GM19099 (cell line): ENCODE measurements around the gene ULK4.

Experiments used
- POLR2A ChIP-seq: IDR thresholded peaks from 3 replicates; pipeline ENCODE4 v1.6.1; 2011; ENCODE audit warnings: low read depth; ENCODE audit not compliant: insufficient read length; ENCODE audit errors: extremely low read depth

ULK4 gene

DNA sequence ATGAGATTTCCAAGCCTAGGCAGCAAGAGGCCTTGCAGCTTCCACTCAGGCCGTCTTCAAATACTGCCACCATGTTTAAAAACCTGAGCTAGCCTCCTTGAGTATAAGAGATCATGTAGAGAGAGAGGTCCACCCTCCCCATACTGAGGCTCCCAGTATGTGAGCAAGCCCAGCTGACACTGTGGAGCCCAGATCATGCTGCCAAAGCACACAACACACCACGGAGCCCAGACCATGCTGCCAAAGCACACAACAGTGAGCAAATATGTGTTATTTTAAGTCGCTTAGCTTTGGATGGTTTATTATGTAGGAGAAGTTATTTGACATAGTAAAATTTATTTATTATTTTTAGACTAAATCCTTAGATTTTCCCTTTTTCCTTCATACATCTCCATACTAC, 428.9 kb downstream of the ULK4 start:
- no peak for TF ChIP-seq POLR2A

DNA sequence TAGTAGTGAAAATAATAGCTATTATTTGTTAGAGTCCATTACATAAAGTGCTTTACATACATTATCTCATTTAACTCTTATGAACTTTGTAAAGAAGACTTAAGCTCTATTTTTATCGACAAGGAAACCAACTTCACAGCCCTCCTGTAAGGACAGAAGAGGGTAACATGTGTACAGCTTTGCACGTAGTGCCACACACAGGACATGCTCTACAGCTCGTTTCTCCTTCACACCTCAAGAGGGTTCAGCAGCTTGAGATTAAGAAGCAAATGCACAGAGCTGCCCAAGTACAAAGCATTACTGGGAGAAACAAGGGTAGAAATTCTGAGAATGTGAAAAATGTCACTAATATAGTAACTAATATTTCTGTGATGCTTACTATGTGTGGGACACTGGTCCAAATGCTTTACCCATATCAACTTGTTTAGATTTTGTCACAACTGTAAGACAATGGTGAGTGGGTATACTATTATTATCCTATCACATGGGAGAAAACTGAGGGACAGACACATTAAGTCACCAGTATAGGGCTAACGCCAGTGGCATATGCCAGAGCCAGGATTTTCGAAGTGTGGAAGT, 434.8 kb downstream of the ULK4 start:
- no peak for TF ChIP-seq POLR2A

DNA sequence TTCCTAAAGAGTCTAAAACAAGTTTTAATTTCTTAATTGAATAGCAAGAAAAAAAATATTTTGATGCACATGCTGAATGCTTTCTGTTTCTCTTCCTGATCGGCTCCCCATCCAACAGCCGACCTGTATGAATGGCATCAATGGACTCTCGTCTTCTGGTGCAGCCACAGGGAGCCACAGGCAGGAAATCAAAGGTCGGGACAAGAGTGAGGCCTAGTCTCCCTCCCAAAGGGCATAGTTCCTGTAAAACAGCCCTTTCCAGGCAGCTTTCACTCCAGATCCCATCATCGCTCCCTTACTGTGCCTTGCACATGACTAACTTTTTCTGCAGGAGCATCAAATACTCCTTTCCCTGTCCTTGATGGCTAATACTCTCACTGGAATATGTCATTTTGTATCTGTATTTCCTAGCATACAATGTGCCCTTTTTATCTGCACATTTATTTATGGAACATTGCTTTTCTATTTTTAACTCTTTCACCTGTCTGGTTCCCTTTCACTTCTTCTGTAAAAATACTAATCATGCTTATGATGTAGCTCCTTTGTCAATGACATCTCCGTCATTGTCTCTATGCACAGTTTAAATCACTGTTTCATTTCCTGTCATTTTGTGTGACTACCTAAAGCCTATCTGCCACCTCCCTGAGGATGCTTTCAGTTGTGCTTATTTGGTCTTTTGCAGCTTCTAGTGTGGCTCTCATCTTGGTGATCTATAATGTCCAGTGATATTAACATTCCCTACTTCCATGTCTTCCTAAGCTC, 436.4 kb downstream of the ULK4 start:
- TF ChIP-seq POLR2A = no peak

DNA sequence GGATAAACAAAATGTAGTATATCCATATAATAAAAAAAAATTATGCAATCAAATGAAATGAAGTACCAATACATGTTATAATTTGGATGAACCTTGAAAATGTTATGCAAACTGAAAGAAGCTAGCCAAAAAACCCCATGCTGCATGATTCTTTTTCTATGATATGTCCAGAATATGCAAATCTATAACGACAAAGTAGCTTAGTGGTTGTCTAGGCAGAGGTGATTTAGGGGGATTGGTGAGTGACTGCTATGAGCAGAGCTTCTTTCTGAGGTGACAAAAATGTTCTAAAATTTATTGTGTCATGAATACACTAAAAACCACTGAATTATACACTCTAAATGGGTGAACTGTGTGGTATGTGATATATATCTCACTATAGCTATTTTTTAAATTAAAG, 438.0 kb downstream of the ULK4 start:
- no peak for TF ChIP-seq POLR2A

DNA sequence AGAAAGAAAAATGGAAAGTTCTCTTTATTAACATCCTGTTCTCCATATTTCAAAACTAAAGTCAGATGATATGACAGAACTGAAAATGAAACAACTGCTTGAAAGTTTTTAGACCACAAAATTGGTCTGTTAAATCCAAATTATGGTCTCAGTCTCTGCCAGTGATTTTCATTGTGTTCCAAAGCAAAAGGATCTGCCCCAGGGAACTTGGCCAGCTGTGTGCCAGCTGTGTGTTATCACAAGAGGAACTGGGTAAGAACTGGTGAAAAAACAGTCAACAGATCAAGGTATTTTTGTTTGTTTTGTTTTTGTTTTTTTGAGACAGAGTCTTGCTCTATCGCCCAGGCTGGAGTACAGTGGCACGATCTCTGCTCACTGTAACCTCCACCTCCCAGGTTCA, 439.3 kb downstream of the ULK4 start:
- TF ChIP-seq POLR2A = no peak

DNA sequence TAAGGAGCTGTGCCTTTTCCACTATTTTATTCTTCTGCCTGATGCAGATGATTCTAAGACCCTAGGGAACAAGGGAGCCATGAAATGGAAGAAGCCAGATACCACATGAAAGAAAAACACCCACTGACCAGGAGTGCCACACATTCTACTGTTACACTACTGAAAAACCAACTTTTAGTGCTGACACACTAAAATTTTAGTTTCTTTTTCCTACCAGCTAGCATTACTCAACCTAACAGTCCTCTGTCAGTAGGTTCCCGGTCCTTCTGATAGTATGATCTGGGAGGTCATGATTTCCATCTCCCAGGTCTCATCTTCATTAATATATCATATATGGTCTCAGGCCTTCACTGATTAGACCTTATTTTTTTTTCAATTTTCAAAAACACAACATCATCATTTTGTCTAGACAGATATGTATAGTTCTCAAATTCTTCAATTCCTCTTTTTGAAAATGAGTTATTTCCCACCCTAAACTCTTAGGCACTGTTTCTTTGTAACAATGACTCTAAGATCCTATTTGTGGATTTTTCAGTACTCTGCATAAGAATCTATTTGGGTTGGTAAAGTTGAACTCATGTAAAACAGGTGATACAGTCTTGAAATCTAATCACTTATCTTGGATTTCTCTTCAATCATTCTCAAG, 440.8 kb downstream of the ULK4 start:
- TF ChIP-seq POLR2A = no peak

DNA sequence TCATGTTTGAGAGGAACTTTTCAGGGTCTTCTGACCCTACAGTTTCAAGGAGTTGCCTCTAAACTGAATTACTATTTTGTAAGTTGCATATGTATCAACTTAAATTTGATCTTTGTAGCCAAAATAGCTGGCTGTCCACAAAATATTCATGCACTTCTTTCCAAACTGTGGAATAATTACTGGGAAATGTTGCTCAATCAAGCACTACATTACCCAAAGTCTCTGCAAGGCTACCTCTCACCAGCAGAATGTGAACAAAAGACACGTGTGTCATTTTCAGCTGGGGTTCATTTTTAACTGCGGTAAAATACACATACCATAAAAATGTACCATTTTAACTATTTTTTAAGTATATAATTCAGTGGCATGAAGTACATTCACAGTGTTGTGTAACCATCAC, 442.2 kb downstream of the ULK4 start:
- TF ChIP-seq POLR2A = no peak

DNA sequence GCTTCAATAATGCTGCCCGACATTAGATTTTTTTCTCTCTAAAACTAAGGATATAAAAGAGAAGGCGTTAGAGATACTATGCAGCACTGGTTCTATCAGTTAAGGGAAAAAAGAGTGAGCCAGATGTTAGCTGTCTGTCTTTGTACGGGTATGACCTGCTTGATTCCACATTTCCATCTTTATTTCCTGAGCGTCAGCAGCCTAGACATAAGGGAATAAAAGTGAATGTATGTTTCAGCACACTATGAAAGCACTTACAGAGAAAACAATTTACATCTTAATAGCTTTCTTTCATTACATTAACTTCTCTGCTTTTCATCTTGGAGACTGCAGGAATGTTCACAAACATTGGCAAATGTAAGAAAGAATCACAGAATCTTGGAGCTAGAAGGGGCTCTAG, 443.3 kb downstream of the ULK4 start:
- no peak for TF ChIP-seq POLR2A

DNA sequence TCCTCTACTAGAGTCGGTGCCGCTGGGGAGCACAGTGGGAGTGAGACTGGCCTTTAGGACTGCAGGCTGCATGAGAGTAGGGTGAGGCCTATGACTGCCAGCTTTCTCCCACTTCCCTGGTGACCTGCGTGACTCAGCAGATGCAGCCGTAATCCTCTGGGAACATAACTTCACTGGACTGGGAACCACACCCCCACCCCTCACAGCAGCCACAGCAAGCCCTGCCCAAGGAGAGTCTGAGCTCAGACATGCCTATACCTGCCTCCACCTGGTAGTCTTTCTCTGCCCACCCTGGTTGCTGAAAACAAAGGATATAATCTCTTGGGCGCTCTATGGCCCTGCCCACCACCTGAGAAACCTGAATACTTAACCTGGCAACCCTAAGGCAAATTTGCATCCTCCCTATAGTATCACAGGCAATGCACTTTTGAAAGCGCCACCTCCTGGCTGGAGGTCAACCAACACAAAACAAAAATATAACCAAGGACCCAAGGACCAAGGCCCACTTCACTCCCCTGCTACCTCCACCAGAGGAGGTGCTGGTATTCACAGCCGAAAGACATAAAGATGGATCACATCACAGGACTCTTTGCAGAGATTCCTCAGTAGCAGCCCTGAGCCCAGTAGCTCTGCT, 453.7 kb downstream of the ULK4 start:
- TF ChIP-seq POLR2A = no peak

DNA sequence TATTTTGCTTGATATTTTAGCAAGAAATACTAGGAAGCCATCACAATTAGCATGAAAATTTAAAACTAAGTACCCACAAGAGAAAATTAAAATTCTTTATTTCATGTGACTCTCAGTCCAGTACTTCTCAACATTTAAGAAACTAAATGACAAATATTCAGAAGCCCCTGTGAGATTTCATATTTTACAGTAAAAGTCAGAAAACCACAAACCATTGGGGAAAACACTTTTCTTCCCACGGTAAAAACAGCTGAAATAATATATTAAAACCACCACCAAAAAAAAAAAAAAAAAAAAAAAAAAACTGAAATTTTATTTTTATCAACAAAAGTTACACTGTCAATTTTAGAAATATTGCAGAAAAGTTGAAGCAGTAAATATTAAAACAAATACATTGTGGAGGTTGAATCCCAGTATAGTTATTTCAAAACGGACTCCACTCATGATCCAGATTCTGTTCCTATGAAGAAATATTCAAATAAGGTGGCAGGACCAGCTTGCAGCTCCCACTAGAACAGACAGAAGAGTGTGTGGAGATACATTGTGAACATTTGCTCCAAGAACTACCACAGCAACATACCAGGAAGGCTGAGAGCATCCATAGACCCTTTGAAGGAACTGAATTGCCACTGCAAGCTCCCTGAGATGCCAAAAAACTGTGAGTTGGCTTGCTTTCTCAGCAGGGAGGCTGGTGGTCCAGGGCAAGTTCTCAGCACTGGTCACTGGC, 454.4 kb downstream of the ULK4 start:
- no peak for TF ChIP-seq POLR2A

DNA sequence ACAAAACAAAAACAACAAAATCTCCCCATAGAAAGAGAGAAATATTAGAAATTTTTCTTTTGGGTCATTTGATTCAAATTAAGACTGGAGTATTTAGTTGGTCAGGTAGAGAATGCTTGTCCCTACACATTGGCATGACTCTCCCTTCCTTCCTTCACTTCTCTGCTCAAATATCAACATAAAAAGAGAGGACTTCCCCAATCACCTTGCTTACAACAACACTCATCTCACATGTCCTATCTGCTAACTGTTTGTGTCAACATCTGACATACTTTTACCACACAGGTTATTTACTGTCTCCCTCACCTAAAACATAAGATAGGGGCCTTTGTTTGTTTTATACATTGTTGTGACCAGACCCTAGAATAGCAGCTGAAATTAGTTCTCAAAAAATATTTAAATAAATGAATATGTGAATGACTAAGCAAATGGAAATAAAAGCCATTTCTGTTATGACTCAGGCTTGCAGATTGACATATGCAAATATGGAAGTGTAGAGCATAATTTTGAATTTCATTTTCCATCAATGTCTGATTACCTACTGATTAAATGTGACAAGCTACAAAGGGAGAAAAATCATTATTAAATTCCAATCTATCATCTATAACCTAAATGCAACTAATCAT, 457.8 kb downstream of the ULK4 start:
- TF ChIP-seq POLR2A = no peak

DNA sequence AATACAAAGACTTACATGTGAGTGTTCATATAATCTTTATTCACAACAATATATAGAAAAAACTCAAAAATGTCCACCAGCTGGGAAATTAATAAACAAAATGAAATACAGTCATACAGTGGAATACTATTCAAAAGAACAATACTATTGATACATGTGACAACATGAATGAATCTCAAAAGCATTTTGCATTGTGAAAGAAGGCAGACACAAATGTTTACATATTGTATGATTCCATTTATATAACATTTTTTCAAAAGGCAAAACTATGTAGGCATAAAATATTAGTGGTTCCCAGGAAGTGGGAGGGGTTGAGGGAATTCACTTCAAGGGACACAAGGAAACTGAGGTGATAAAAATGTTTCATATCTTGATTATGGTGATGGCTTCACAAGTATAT, 459.4 kb downstream of the ULK4 start:
- TF ChIP-seq POLR2A = no peak

DNA sequence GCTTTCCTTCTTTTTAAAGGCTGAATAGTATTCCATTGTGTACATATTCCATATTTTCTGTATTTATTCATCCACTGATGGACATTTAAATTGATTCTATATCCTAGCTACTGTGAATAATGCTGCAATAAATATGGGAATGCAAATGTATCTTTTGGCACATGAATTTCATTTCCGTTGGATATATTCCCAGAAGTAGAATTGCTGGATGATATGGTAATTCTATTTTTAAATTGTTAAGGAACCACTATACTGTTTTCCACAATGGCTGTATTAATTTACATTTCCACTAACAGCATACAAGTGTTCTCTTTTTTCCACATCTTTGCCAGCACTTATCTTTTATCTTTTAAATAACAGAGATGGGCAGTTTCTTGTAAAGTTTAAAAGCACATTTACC, 459.9 kb downstream of the ULK4 start:
- no peak for TF ChIP-seq POLR2A

DNA sequence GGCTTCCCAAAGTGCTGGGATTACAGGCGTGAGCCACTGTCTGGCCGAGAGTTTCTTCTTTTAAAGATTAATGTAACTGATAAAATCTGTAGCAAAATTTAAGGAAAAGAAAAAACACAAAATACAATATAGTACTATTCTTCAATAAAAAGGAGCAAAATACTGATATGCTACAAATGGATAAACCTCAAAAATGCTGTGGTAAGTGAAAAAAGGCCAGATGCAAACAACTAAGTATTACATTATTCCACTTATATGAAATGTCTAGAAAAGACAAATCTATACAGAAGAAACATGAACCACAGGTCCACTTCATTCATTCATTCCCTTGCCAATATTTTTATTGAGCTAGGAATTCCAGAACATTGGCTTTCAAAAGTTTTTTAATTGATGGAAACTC, 463.1 kb downstream of the ULK4 start:
- no peak for TF ChIP-seq POLR2A

DNA sequence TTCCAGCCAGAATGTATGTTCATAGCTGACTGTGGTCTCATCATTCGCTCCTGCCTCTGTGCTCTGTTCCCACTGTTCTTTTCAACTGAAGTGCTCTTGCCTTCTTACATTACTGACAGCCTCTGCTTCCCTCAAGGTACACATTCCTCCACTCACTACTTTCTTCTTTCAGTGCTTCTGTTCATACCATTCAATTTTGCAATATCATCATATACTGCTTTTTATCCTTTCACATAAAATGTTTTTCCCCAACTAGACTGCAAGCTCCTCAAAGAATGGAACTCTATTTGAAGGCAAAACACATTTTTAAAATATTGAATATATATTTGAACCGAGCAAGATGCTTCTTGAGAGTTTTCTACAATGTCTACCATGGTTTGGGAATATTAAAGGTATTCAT, 471.5 kb downstream of the ULK4 start:
- no peak for TF ChIP-seq POLR2A

DNA sequence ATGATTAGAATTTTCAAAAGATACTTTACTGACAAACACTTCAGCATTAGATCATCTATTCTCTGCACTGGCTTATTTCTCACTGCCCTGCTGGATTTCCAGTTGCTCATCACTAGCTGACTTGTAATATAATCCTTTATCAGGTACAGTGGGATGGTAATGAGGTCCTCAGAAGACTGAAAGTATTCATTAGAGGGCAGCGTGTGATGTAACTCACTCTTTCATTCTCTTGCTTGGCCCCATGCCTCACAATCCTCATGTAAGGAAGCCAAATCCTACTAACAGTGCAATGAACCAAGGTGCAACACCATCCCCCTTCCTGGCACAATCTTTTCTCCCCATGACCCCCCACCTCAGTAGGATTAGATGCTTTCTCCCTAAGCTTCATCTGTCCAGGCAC, 472.7 kb downstream of the ULK4 start:
- no peak for TF ChIP-seq POLR2A

DNA sequence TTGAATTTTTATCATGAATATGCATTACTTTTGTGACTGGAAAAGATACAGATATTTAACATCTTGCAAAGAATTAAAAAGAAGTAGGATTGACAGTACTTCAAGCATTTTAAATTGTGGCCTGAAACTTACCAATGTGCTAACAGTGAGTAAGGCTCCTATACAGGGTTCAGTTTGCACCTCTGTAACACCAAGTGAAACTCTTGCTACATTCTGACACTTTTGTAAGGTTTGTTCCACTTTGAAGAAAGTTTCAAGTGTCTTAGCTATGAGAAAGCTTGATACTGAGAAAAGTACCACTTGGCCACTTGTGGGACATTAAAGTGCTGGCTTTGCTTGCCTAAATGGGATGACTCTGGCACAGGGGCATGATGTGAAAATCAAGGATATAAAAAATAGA, 473.4 kb downstream of the ULK4 start:
- no peak for TF ChIP-seq POLR2A
